GM23248 (cell line): ENCODE results near the gene SLF2.

Source experiments
- EZH2 ChIP-seq: fragments of 200-600 bp; sonication (generic); IDR thresholded peaks from 2 replicates; pipeline ENCODE4 v1.6.1; 2018; ENCODE audit warnings: antibody characterized with exemption, mild to moderate bottlenecking; ENCODE audit not compliant: insufficient read depth, poor library complexity, severe bottlenecking
- EZH2phosphoT487 ChIP-seq: fragments of 200-600 bp; sonication (generic); IDR thresholded peaks from 2 replicates; pipeline ENCODE4 v1.6.1; 2018; ENCODE audit warnings: antibody characterized with exemption, moderate library complexity, mild to moderate bottlenecking, low read depth; ENCODE audit not compliant: insufficient read depth

- TF ChIP-seq EZH2 (no peak), EZH2phosphoT487 (no peak)
Measured at GRCh38 chr10:100960251-100960650, 47.5 kb downstream of the SLF2 start.
